H1 (cell line): ENCODE results near the gene PIK3R5. TPM values are rescaled to one million over a fixed set of nuclear protein-coding genes. Genes with fewer than 3 reads are reported as not detected.

Source experiments
- CTCF ChIA-PET: fragments of 300-600 bp; sonication (Branson Sonifier 250); formaldehyde crosslinking; loops from one replicate; lab custom pipeline; 2021; ENCODE audit not compliant: partially characterized antibody; lab: Charles Lee
- POLR2A ChIA-PET: fragments of 300-600 bp; sonication (Branson Sonifier 250); formaldehyde crosslinking; loops from one replicate; lab custom pipeline; 2021; ENCODE audit warnings: inconsistent platforms; ENCODE audit not compliant: partially characterized antibody; lab: Charles Lee
- DNase-seq, 2 experiments: peaks; one replicate each; pipeline versions ENCODE4 v3.0.0 to v3.0.0-alpha.2; 2010 to 2022; ENCODE audit warnings: low spot score in 2 of 2, low read depth in 1 of 2, mixed read lengths in 1 of 2
- FAIRE-seq: peaks from 2 replicates; lab custom pipeline; 2011; peaks lifted over from hg19 to GRCh38; lab: Jason Lieb, UNC
- H2AFZ ChIP-seq: 2 replicates; pipeline ENCODE4 v1.8.1; 2012; ENCODE audit warnings: low read length, inconsistent platforms
- H2AK5ac ChIP-seq: 2 replicates; pipeline ENCODE4 v1.6.1; 2013; ENCODE audit warnings: low read depth, low read length
- H2BK120ac ChIP-seq: replicated peaks from 2 replicates; pipeline ENCODE3; 2013; ENCODE audit warnings: low read depth, low read length, inconsistent platforms
- H2BK12ac ChIP-seq: 2 replicates; pipeline ENCODE4 v1.6.1; 2013; ENCODE audit warnings: low read depth, low read length
- H2BK15ac ChIP-seq: 2 replicates; pipeline ENCODE4 v1.6.1; 2013; ENCODE audit warnings: low read length
- H2BK20ac ChIP-seq: 2 replicates; pipeline ENCODE4 v1.6.1; 2013; ENCODE audit warnings: low read length
- H2BK5ac ChIP-seq: 2 replicates; pipeline ENCODE4 v1.6.1; 2013; ENCODE audit warnings: low read depth, low read length
- H3K14ac ChIP-seq: 2 replicates; pipeline ENCODE4 v1.6.1; 2013; ENCODE audit warnings: inconsistent platforms; ENCODE audit not compliant: insufficient read length
- H3K18ac ChIP-seq: 2 replicates; pipeline ENCODE4 v1.6.1; 2013; ENCODE audit warnings: low read length; ENCODE audit errors: extremely low read depth
- H3K23ac ChIP-seq: 2 replicates; pipeline ENCODE4 v1.6.1; 2013; ENCODE audit warnings: inconsistent platforms; ENCODE audit not compliant: insufficient read length
- H3K23me2 ChIP-seq: 2 replicates; pipeline ENCODE4 v1.6.1; 2013; ENCODE audit warnings: low read depth, low read length
- H3K27ac ChIP-seq: 2 replicates; pipeline ENCODE4 v1.6.1; 2011; ENCODE audit warnings: low read depth, low read length, inconsistent platforms
- H3K27me3 ChIP-seq, 4 experiments: replicated peaks in 1 of 4; 1 replicate in 1 of 4; 2 replicates in 3 of 4; pipeline versions ENCODE4 v1.6.1 to v1.8.1; 2011 to 2013; ENCODE audit warnings: low read length in 3 of 4, mild to moderate bottlenecking in 3 of 4, inconsistent platforms in 2 of 4, mixed read lengths in 2 of 4, moderate library complexity in 1 of 4; ENCODE audit not compliant: control insufficient read depth in 3 of 4, insufficient read depth in 3 of 4; ENCODE audit errors: extremely low read depth in 1 of 4
- H3K36me3 ChIP-seq, 4 experiments: 2 replicates each; pipeline versions ENCODE4 v1.6.1 to v1.8.1; 2011 to 2013; ENCODE audit warnings: mild to moderate bottlenecking in 4 of 4, low read length in 3 of 4, moderate library complexity in 2 of 4, control low read depth in 1 of 4, inconsistent platforms in 1 of 4; ENCODE audit not compliant: insufficient read depth in 4 of 4, control insufficient read depth in 2 of 4
- H3K4ac ChIP-seq: replicated peaks from 2 replicates; pipeline ENCODE3; 2013; ENCODE audit warnings: low read length, low read depth, mixed read lengths, inconsistent platforms; ENCODE audit not compliant: insufficient read length
- H3K4me1 ChIP-seq, 4 experiments: replicated peaks in 1 of 4; 1 replicate in 1 of 4; 2 replicates in 3 of 4; pipeline versions ENCODE4 v1.6.1 to v1.8.1; 2011 to 2013; ENCODE audit warnings: low read length in 3 of 4, inconsistent platforms in 2 of 4, mixed read lengths in 1 of 4; ENCODE audit not compliant: insufficient read depth in 4 of 4, control insufficient read depth in 3 of 4
- H3K4me2 ChIP-seq, 2 experiments: 2 replicates each; pipeline versions ENCODE4 v1.6.1 to v1.8.1; 2011 to 2013; ENCODE audit warnings: low read depth in 2 of 2, low read length in 2 of 2, control low read depth in 1 of 2, inconsistent platforms in 1 of 2, mild to moderate bottlenecking in 1 of 2; ENCODE audit not compliant: insufficient read depth in 1 of 2
- H3K4me3 ChIP-seq, 4 experiments: fragments of 200-600, 300-600 bp in 1 of 4; sonication (generic), shearing (Covaris generic), sonication (Bioruptor Twin) in 1 of 4; 2 replicates each; pipeline versions ENCODE4 v1.5.1 to v1.8.1; 2011 to 2016; ENCODE audit warnings: low read length in 4 of 4, low read depth in 3 of 4, control low read depth in 2 of 4, inconsistent platforms in 2 of 4, mild to moderate bottlenecking in 2 of 4, mixed read lengths in 1 of 4, moderate library complexity in 1 of 4; ENCODE audit not compliant: insufficient read depth in 2 of 4; ENCODE audit errors: extremely low read depth in 1 of 4
- H3K56ac ChIP-seq: replicated peaks from 2 replicates; pipeline ENCODE3; 2013; ENCODE audit warnings: low read depth, mild to moderate bottlenecking, mixed read lengths, low read length, inconsistent platforms; ENCODE audit not compliant: insufficient read length
- H3K79me1 ChIP-seq: 2 replicates; pipeline ENCODE4 v1.6.1; 2013; ENCODE audit warnings: low read depth, low read length, control low read depth
- H3K79me2 ChIP-seq, 2 experiments: 2 replicates each; pipeline versions ENCODE4 v1.6.1 to v1.8.1; 2012 to 2013; ENCODE audit warnings: low read length in 2 of 2, mild to moderate bottlenecking in 2 of 2, inconsistent platforms in 1 of 2; ENCODE audit not compliant: insufficient read depth in 2 of 2, control insufficient read depth in 1 of 2
- H3K9ac ChIP-seq, 4 experiments: replicated peaks in 1 of 4; 1 replicate in 1 of 4; 2 replicates in 3 of 4; pipeline versions ENCODE4 v1.6.1 to v1.8.1; 2011 to 2013; ENCODE audit warnings: low read depth in 3 of 4, low read length in 3 of 4, control low read depth in 2 of 4, mild to moderate bottlenecking in 2 of 4, moderate library complexity in 2 of 4, inconsistent platforms in 1 of 4; ENCODE audit errors: extremely low read depth in 1 of 4
- H3K9me3 ChIP-seq, 2 experiments: 2 replicates each; pipeline versions ENCODE4 v1.6.1 to v1.8.1; 2012 to 2013; ENCODE audit warnings: mild to moderate bottlenecking in 2 of 2, moderate library complexity in 2 of 2, control low read depth in 1 of 2, inconsistent platforms in 1 of 2, low read depth in 1 of 2, low read length in 1 of 2, mixed read lengths in 1 of 2; ENCODE audit not compliant: insufficient read depth in 2 of 2
- H4K20me1 ChIP-seq, 2 experiments: replicated peaks in 1 of 2; 2 replicates each; pipeline versions ENCODE3 to v1.8.1; 2011 to 2013; ENCODE audit warnings: inconsistent platforms in 2 of 2, low read length in 2 of 2, mild to moderate bottlenecking in 1 of 2; ENCODE audit not compliant: insufficient read depth in 2 of 2, control insufficient read depth in 1 of 2
- H4K5ac ChIP-seq: 2 replicates; pipeline ENCODE4 v1.6.1; 2013; ENCODE audit warnings: low read length, low read depth, mixed read lengths, inconsistent platforms; ENCODE audit not compliant: insufficient read length
- H4K8ac ChIP-seq: 2 replicates; pipeline ENCODE4 v1.8.0; 2013; ENCODE audit warnings: mild to moderate bottlenecking, moderate library complexity, low read length, inconsistent platforms; ENCODE audit not compliant: insufficient read depth; ENCODE audit errors: extremely low read depth
- H4K91ac ChIP-seq: replicated peaks from 2 replicates; pipeline ENCODE3; 2013; ENCODE audit warnings: low read length, mixed read lengths, inconsistent platforms; ENCODE audit not compliant: insufficient read length
- BACH1 ChIP-seq: IDR thresholded peaks from 2 replicates; pipeline ENCODE4 v1.6.1; 2012; ENCODE audit warnings: low read length, improper control_type of control experiment
- BCL11A ChIP-seq, 2 experiments: IDR thresholded peaks; one replicate each; pipeline ENCODE4 v1.6.1; 2011; ENCODE audit warnings: low read depth in 2 of 2, low read length in 2 of 2, mild to moderate bottlenecking in 2 of 2
- CHD1 ChIP-seq: IDR thresholded peaks from 2 replicates; pipeline ENCODE4 v1.6.1; 2012; ENCODE audit warnings: low read depth, low read length, improper control_type of control experiment
- CTBP2 ChIP-seq: IDR thresholded peaks from 2 replicates; pipeline ENCODE4 v1.7.0; 2011; ENCODE audit warnings: borderline replicate concordance, mild to moderate bottlenecking, moderate library complexity, mixed read lengths, low read length; ENCODE audit not compliant: insufficient read depth, insufficient read length
- E2F6 ChIP-seq: IDR thresholded peaks from 2 replicates; pipeline ENCODE4 v1.6.1; 2012; ENCODE audit warnings: inconsistent platforms
- HDAC6 ChIP-seq: IDR thresholded peaks from one replicate; pipeline ENCODE4 v1.7.1; 2012; ENCODE audit warnings: low read depth, mild to moderate bottlenecking, inconsistent platforms, low read length, moderate library complexity
- KDM4A ChIP-seq: IDR thresholded peaks from one replicate; pipeline ENCODE4 v1.7.1; 2012; ENCODE audit warnings: low read depth, mild to moderate bottlenecking, moderate library complexity, low read length, inconsistent platforms; ENCODE audit not compliant: severe bottlenecking
- KDM5A ChIP-seq: fragments of 200-600 bp; IDR thresholded peaks from 2 replicates; pipeline ENCODE4 v1.7.1; 2012; ENCODE audit warnings: mild to moderate bottlenecking, low read length, inconsistent platforms, mixed read lengths
- POLR2AphosphoS5 ChIP-seq: IDR thresholded peaks from 2 replicates; pipeline ENCODE4 v1.6.1; 2011; ENCODE audit warnings: low read depth, low read length
- RBBP5 ChIP-seq: IDR thresholded peaks from 2 replicates; pipeline ENCODE4 v1.7.1; 2012; ENCODE audit warnings: low read depth, mild to moderate bottlenecking, inconsistent platforms, low read length, moderate library complexity, borderline replicate concordance
- TAF7 ChIP-seq: optimal IDR thresholded peaks from 2 replicates; pipeline ENCODE3; 2011; ENCODE audit warnings: low read depth, mild to moderate bottlenecking, inconsistent platforms, low read length, moderate library complexity, borderline replicate concordance
- WGBS, 2 experiments: shearing (Covaris generic) in 1 of 2; methylation state at CpG; one replicate each; pipeline versions ENCODE4 v1.1.6 to v1.1.7; 2013 to 2015; ENCODE audit warnings: low lambda C conversion rate in 2 of 2, mixed read lengths in 2 of 2, inconsistent platforms in 1 of 2, low coverage in 1 of 2, missing lambda C conversion rate in 1 of 2; ENCODE audit not compliant: insufficient replicate concordance in 2 of 2, insufficient coverage in 1 of 2, insufficient read length in 1 of 2; ENCODE audit errors: extremely low coverage in 1 of 2, missing lambda C conversion rate in 1 of 2; 5-methylcytosine and 5-hydroxymethylcytosine counted together
- polyA plus RNA-seq, 7 experiments: library from polyadenylated mRNA; depleted of rRNA in 3 of 7; stranded (reverse) in 5 of 7; unstranded in 2 of 7; fragments of >200 nt in 5 of 7; fragments of 200-250 nt in 2 of 7; gene quantifications; 1 replicate in 5 of 7; 2 replicates in 1 of 7; 4 replicates in 1 of 7; pipeline versions ENCODE4 v1.2.1 to v1.2.3, GENCODE V29; 2011 to 2013; ENCODE audit warnings: missing spikeins in 2 of 7, mixed read lengths in 2 of 7
- total RNA-seq: library from RNA; stranded (reverse); fragmentation: NEBNext Ultra II Directional; extraction: Animal tissue kit (Norgen Biotek cat#: 25700); gene quantifications from 2 replicates; pipeline ENCODE4 v1.2.1, GENCODE V29; 2021
- TF ChIP-seq, protein P1 (sequence below): IDR thresholded peaks from 2 replicates; pipeline ENCODE4 v1.6.1; 2011; ENCODE audit warnings: low read length, improper control_type of control experiment

The PIK3R5 gene
- total and polyA plus RNA-seq, 2 of the 8 experiments (the other 6 are each of a cell fraction or from before 2014, with no cell fraction given): 2.7 to 4.3 TPM

DNA sequence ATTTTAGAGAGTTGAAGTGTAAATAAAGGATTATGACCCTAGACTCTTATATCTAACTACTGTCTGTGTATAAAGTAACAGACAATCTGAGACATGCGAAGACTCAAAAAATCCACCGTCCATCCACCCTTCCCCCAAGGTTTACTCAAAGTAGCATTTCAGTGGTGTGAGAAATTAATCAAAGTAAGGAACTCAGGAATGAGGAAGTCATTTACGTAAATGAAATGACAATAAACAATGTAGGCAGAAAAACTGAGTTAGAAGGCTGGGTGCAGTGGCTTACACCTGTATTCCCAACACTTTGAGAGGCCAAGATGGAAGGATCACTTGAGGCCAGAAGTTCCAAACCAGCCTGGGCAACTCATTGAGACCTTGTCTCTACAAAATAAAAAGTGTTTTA is 36.1 kb upstream of the PIK3R5 start:
- POLR2A ChIA-PET: no interaction called here
- Histone ChIP-seq H3K9me3 (peaks cover 0 to 4% of the 10 kb centered on the region in 2 experiments; a peak in 1 of 4 replicates), H2BK20ac (no peak overlapping the region), H4K91ac (no peak overlapping the region), H4K5ac (no peak overlapping the region), H3K9ac (no peak overlapping the region), H3K23me2 (peaks cover 8% of the 10 kb centered on the region; the same call in 1 of the 2 replicates), H3K18ac (no peak overlapping the region), H3K4me3 (no peak overlapping the region), H3K14ac (no peak overlapping the region), H3K79me2 (no peaks in the 10 kb centered on the region), H2AK5ac (no peak overlapping the region), H2BK12ac (no peak overlapping the region), H2AFZ (no peak overlapping the region), H3K23ac (no peak overlapping the region), H3K79me1 (no peaks in the 10 kb centered on the region), H3K36me3 (peaks cover 0 to 5% (median 0%) of the 10 kb centered on the region in 4 experiments; a peak in 1 of 8 replicates), H2BK15ac (no peak overlapping the region), H2BK120ac (no peak overlapping the region), H3K27me3 (peaks cover 51 to 58% (median 52%) of the 10 kb centered on the region in 4 experiments), H3K27ac (no peak overlapping the region), H2BK5ac (no peak overlapping the region), H4K8ac (no peak overlapping the region), H3K56ac (no peak overlapping the region), H4K20me1 (peaks cover 2 to 6% of the 10 kb centered on the region in 2 experiments), H3K4me2 (peak overlapping the region in 1 of 2 experiments; percentile 82; a peak in 1 of 4 replicates), H3K4ac (no peak overlapping the region), H3K4me1 (peaks cover 6 to 17% (median 10%) of the 10 kb centered on the region in 4 experiments)
- CTCF ChIA-PET: interaction anchor here (0.9 to 4.5 kb wide), 6 partner anchors 10 to 254 kb away, joined by 3 to 38 read pairs (median 4); partner anchors contain the start of gene NTN1
- FAIRE-seq (no peak), DNase-seq (no peak)
- 65% methylated on average over 3 of the region's 3 CpGs; no CpG with 5 or more reads in 1 of the 2 experiments for WGBS, 2 experiments
- TF ChIP-seq CTBP2 (no peak), KDM4A (no peak), POLR2AphosphoS5 (no peak), HDAC6 (no peak), TAF7 (no peak), RBBP5 (no peak), BACH1 (no peak), CHD1 (no peak), KDM5A (no peak), BCL11A (IDR thresholded peaks at IDR 0.05; ENCODE audit: low read depth in 2 of 2, low read length in 2 of 2) (no peak), E2F6 (no peak)
- TF ChIP-seq, protein P1, sequence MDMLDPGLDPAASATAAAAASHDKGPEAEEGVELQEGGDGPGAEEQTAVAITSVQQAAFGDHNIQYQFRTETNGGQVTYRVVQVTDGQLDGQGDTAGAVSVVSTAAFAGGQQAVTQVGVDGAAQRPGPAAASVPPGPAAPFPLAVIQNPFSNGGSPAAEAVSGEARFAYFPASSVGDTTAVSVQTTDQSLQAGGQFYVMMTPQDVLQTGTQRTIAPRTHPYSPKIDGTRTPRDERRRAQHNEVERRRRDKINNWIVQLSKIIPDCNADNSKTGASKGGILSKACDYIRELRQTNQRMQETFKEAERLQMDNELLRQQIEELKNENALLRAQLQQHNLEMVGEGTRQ: no peak
